HG02759 (cell line): ENCODE results near the gene SMYD3.
"Not testable (repeated sequence)": the region's sequence is repeated elsewhere in the genome, so short reads cannot be mapped to it uniquely, and the experiment has no call there.

Source experiments
- ATAC-seq: cut with Tn5 transposase; IDR thresholded peaks from one replicate; pipeline ENCODE4 v1.9.1; 2021; ENCODE audit warnings: mild to moderate bottlenecking, moderate library complexity; ENCODE audit not compliant: unreplicated experiment

Gene SMYD3

DNA sequence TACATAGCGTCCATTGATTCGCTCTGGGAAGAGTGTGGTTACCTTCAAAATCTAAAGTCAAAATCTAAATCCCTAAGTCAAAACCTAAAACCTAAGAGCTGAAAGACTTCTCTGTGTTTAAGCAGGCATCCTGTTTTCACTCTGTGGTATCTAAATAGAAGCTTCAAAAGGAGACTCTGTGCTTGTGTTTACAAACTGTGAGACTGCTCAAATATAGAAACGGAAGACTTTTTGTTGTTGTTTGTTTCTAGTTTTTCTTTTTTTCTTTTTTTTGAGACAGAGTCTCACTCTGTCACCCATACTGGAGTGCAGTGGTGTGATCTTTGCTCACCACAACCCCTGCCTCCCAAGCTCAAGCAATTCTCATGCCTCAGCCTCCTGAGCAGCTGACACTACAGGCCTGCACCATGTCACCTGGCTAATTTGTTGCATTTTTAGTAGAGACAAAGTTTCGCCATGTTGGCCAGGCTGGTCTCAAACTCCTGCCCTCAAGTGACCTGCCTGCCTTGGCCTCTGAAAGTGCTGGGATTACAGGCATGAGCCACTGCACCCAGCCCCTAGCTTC is 425.9 kb downstream of the SMYD3 start:
- ATAC-seq = no peak

DNA sequence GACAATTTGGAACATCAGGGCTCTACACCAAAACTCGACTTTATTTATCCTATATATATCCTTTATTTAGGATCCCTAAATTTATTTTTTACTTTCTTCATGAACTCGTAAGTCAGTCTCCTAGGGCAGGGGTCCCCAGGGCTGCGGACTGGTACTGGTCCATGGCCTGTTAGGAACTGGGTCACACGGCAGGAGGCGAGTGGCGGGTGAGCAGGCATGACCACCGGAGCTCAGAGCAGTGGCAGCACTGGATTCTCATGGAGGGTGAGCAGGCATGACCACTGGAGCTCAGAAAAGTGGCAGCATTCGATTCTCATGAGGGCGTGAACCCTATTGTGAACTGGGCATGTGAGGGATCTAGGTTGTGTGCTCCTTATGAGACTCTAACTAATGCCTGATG is 427.0 kb downstream of the SMYD3 start:
- ATAC-seq = no peak

DNA sequence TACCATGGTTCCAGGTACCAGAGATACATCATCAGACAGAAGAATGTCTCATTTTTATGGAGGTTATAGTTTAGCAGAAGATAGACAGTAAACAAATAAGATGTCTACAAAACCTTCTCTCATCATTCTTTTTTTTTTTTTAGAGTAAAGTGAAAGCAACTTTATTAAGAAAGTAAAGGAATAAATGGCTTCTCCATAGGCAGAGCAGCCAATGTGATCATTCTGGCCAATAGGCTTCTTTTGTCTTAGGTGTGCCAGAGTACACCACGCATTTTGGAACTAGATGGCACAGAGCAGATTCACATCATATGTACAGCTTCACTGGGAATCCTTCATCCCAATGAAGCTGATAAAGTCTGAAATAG is 428.2 kb downstream of the SMYD3 start:
- ATAC-seq = no peak

DNA sequence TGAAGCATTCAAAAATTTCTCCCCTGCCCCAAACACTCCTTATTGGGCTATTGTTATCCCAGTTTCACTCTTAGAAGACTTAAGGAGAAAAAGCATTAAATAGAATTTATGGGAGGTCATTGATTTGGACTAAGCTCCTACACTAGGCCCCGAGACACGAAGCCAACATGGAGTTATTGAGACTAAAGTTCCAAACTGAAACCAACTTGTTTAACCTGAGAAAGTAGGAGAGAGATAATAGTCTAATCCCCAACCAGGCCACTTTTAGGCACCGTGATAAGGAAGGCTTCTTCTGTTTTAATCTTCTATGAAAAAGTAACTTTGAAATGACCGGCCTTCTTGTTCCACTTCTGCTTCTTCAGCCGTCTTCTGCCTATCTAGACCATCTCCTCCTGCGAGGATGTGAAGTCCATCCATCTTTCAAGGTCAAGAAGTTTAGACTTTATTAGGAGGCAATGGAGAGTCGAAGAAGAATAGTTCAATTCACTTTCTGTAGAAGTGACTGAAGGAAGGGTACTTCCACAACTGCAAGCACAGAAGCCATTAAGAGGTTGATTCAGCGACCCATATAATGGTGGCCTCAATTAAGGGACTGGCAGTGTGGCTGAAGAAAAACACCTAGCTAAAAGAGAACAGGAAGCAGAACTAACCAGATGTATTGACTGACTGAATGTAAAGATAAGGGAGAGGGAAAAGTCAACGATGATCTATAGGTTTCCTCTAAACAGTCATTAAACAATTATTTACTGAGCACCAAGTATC is 428.8 kb downstream of the SMYD3 start:
- ATAC-seq = no peak

DNA sequence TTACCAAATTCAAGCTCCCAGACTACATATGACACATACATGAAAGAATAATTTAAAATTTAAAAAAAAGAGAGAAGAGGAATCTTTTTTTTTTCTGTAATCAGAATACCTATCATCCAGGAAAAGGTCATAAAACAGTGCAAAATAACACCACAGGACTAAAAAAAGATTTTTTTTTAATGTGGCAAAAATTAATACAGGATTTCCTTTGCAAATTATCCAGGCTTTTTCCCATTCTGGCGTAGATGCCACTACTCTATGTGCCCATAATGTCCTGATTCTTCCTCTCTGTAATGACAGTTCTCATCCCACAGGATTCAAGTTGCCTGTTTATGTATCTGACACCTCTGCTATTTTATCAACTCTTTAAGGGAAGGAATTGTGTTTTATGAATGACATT is 429.6 kb downstream of the SMYD3 start:
- ATAC-seq = no peak

DNA sequence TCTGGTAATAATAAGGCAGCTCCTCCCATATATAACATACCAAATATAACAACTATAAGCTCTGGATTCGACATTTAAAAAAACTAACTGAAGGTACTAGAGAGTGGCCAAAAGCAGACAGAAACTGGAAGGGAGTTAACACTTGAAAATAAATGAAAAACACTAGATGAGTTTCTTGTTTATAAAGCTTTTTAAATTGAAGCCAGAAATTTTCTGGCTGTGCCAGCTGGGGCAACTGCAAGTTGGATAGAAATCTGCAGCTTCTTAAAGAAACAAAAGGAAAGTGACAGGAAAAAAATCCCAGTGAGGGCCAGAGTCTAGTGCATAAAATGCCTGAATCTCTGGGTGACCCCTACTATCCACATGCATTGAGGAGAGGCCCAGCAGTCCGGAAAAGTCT is 432.7 kb downstream of the SMYD3 start:
- ATAC-seq = no peak

DNA sequence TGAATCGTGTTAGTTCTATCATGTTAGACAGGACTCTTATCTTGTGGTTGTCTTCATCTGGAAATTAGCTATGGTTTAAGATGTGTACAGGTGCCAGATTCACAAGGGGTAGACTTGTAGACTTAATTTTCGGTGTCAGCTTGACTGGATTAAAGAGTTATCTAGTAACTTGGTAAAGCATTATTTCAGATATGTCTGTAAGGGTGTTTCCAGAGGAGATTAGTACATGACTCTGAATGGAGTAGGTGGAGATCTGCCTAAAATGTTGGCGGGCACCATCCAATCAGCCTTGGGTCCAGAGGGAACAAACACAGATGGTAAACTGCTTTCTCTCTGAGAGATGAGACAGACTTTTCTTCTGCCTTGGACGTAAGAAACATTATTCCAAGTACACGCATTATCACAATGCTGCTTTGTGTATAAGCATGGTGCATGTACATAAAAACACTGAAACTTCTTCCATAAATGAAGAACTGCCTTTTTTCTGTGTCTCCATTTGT is 434.6 kb downstream of the SMYD3 start:
- no peak for ATAC-seq

DNA sequence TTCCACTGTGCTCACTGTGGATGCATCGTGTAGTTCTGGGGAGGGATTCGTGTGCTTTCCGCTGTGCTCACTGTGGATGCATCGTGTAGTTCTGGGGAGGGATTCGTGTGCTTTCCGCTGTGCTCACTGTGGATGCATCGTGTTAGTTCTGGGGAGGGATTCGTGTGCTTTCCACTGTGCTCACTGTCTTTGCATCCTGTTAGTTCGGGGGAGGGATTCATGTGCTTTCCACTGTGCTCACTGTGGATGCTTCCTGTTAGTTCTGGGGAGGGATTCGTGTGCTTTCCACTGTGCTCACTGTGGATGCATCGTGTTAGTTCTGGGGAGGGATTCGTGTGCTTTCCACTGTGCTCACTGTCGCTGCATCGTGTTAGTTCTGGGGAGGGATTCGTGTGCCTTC is 435.1 kb downstream of the SMYD3 start:
- not testable (repeated sequence) for ATAC-seq

DNA sequence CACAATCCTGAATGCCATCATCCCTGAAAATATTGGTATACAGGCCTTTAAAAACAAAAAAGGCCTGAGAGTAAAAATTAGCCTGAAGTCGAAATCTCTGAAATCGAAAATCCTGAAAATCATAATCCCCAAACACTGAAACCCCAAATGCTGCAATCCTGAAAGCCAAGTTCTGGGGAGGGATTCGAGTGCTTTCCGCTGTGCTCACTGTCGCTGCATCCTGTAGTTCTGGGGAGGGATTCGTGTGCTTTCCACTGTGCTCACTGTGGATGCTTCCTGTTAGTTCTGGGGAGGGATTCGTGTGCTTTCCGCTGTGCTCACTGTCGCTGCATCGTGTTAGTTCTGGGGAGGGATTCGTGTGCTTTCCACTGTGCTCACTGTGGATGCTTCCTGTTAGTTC is 435.5 kb downstream of the SMYD3 start:
- not testable (repeated sequence) for ATAC-seq

DNA sequence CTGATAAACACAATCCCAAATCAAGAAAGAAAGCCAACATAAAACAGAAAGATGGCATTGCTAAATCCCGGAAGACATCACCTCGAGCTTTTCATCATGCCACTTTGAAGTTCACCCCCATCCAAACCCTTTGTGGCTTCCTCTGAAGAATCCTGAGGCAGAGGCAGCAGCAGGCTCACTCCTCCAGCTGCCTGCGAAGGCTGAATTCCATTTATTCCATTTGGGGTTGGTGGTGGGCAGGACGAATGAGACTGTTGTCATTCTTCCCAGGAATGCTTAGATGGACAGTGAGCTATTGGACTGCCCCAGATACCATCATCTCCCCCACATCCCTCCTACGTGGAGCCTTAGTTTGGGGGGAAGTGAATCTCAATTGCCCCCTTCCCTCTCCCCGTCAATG is 437.5 kb downstream of the SMYD3 start:
- no peak for ATAC-seq

DNA sequence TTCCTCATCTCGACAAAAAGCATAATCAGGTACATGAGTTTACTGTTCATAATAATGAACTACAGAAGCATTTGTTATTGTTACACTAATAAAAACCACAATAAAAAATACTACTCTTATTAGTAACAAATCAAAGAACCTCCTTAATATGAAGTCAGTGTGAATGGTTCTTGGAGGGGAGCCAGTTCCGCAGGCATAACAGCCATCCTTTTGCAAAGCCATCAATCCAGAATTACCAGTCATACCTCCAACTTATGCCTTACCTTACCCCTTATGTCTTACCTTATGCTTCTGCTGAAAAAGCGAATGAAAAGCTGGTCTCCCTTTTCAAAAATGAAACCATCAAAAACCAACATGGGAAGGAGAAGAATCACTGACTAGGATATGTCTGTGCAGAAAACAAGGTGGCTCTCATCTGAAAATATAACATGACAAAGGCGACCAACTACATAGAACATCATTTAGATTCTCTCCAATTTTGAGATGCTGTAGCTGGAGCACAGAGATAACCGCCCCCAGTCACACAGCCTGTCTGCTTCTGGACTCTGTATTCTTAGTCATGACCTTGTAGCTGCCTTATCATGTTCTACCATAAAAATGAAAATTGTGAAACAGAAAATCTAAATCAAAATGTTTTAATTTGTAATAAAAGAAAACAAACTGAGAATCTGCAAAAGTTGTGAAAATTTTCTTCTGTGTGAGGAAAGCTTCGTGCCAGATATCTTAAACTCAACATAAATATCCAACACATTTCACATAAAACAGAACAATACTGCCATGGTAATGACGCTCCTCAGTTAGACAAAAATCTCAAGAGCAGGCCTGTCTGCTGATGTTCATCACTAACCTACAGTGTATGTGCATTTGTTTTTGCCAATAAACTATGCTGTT is 438.2 kb downstream of the SMYD3 start:
- no peak for ATAC-seq

DNA sequence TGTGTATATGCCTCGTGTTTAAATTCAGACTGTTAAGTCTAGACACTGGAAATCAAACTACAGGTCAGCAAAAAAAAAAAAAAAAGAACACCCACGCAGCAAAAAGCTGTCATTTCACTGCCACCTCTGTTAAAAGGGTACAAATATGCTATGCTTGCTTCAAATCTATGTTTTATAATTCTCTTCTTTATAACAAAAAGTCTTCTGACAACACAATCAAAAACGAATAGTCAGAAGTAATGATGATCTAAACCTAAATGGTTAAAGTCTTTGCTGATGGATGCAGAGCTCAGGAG is 438.9 kb downstream of the SMYD3 start:
- no peak for ATAC-seq

DNA sequence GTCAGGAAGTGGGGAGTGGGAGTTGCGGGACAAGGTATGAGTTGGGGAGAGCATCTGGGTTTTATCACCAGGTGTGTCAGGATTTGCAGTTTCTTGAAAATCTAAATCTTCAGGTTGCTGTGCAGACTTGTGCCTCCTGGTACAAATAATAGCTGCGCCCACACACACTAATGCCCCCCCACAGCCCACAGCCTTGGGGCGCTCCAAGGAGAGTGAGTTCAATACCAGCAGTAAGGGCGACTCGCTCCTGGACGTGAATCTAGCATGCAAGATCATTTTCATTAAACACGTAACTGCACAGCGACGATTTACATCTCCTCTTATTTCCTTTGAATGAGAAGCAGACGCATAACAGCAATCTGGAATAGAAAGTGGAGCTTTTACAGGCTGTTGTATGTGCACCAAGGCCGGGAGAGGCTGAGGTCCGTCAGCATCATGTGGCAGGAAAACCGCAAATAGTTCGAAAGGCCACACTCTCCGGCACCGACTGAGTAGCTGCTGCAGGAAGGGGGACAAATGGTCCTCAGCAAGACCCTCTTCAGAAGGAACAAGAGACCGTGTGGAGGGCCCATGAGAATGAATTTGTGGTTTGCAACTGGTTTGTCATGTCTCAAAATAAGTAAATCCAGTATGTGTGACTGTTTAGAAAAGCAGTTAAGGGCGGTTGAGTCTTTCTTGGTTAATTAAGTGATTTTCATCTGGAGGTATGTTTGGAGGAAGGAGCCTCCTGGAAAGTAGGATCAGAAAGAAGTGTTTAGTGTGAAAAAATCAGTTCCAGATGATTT is 439.5 kb downstream of the SMYD3 start:
- ATAC-seq = peak; percentile 52

DNA sequence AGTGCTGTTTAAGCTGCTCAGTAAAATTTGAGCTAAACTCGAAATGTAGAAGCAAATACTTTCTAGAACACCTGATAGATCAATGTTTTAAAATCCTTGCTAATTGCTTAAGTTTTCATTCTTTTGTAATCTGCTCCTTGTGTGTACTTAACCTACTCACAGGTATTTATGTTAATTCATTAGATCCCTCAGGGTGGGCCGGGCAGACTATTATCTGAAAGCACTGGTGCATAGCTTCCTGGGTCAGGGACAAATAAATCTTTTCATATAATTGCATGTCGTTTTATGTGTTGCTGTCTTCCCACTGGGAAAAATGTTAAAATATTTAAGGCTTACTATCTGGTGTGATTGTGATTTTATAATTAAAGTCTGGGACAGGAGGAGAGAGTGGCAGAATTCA is 440.5 kb downstream of the SMYD3 start:
- no peak for ATAC-seq

DNA sequence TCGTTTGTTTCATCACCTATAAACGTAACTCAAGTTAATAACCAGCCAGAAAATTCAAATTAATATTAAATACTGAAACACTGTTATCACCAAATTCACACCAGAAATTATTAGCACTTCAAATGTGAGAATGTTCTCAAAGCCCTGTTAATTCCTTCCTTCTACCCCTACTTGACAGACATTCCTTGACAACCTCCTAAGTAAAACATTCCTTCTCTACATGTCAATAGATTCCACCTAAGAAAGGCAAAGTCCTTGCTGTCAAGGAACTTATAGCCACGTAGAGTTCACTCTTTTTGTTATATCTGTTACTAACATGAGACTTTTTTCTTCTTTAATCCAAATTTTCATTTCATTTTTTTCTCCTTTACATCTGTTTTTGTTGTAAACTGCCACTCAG is 441.5 kb downstream of the SMYD3 start:
- no peak for ATAC-seq

DNA sequence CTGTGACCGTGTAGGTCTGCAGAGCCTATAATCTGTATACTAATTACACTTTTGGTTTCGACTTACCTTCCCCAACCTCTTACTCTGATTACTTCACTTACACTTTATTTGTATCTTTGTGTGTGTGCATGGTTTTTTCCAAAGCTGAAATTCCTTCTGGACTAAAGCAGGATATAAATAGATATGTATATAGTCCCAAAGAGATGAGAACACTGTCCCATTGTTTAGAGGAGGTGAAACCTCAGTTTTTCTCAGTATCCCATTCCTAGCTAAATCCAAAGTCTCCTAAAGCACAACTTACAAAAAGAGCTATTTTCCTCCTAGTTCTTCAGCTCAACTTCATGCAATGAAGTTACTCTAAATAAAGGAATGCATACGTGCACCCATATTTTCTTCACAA is 442.2 kb downstream of the SMYD3 start:
- ATAC-seq = no peak

DNA sequence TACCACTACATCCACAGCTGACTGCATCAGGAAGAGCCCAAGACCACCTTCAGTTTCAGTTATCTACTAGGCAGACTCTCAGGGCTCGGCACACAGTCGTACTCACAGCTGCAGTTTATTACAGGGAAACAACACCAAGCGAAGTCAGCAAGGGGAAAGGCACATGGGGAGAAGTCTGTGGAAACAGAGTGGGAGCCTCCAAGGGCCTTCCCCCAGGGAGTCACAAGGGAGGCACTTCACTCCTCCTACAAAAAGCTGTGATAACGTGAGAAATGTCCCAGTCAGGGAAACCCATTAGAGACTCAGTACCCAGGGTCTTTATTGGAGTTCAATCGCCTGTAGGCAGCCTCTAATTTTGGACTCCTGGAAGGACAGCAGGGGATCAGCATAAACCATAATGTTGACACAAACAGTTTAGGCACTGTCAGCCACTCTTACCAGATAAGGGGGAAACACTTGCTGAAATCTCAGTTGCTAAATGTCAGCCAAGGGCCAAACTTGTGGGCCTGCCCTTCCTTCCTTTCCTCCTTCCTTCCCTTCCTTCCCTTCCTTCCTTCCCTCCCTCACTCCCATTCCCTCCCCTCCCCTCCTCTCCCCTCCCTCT is 444.0 kb downstream of the SMYD3 start:
- ATAC-seq = no peak

DNA sequence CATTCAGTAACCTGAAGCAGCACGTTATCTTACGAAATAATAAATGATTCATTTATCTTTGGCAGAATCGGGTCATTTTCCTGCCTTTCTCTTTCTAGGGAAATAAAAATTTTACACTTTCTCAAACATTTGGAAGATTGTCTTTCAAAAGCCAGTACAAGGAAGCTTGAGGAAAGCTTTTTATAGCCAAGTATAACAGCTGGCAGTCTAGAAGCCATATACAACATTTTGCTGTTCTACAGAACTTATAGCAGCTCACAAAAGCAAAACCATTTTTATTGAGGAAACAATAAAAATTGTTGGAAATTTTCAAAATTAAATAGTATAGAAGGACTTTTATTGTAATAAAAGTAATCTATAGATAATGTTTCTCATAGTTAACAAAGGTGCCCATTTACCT is 448.6 kb downstream of the SMYD3 start:
- no peak for ATAC-seq

DNA sequence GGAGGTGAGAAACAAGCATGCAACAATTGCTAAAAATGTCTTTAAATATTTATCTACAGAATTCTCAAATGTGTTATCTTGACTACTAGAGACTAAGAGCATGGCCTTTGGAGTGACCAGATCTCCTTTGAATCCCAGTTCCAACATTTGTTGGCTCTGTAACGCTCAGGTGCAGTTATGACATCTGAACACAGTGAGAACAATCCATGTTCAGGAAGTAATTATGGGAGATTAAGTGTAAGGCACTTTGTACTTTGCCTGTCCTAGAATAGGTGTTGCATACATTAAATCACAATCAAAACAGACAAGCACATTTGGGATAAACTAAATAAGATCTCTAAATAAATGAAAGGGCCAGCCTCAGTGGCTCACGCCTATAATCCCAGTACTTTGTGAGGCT is 454.5 kb downstream of the SMYD3 start:
- ATAC-seq = no peak

DNA sequence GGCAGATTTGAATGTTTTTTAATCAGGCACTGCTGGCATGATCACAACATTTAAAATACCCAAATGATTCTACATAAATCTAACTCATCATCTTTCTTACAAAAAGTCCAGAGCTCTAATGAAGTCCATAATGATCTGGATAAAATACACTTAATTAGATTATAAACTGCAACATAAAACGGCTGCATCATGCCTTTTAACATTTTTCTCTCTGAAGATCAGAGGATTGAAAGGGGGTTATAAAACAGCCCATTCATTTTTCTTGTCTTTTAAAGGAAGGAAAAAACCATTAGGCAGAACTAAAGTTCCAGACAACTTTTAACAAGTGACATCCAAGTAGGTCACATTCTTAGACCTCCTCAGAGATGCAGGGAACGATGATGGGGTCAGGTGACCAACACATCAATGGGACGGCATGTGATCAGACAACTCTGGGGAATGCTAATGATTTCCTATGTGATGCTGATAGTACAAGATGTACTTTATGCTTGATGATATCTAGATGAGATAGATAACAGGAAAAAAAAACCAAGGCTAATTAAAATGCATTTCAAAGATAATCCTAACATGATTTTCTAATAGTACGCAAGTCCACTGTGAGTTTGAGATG is 455.1 kb downstream of the SMYD3 start:
- no peak for ATAC-seq
